ENCODE results near the gene RNF167. TPM values are rescaled to one million over a fixed set of nuclear protein-coding genes. Genes with fewer than 3 reads are reported as not detected.

RNF167 gene
- total RNA-seq, 1 donor from 2014 or later: 84.7 TPM

GRCh38 chr17:4934173-4934979 lies 5.7 kb upstream of the RNF167 start:
- no peak for DNase-seq (ENCODE audit: low spot score)
- intact Hi-C loops (cut with DNase I): no loop called here

- intact Hi-C loops (cut with DNase I): no loop called here
- no peak for DNase-seq (ENCODE audit: low spot score)
These were observed 4.4 kb upstream of the RNF167 start for GRCh38 chr17:4935650-4936049.

GRCh38 chr17:4936436-4936835 lies 3.6 kb upstream of the RNF167 start:
- intact Hi-C loops (cut with DNase I): no loop called here
- DNase-seq (ENCODE audit: low spot score): no peak

GRCh38 chr17:4937553-4937952 lies 2.5 kb upstream of the RNF167 start:
- intact Hi-C loops (cut with DNase I): no loop called here
- DNase-seq (ENCODE audit: low spot score): no peak

GRCh38 chr17:4938069-4938491 lies 2.0 kb upstream of the RNF167 start:
- intact Hi-C loops (cut with DNase I): no loop called here
- DNase-seq (ENCODE audit: low spot score): no peak

GRCh38 chr17:4938688-4939545 lies 1.2 kb upstream of the RNF167 start:
- intact Hi-C loops (cut with DNase I): no loop called here
- no peak for DNase-seq (ENCODE audit: low spot score)

- DNase-seq (ENCODE audit: low spot score): no peak
- intact Hi-C loops (cut with DNase I): no loop called here
These were observed 597 bp upstream of the RNF167 start for GRCh38 chr17:4939546-4939795.

- peak; percentile 85 for DNase-seq (ENCODE audit: low spot score)
- intact Hi-C loops (cut with DNase I): loop anchor here (1.0 to 5.0 kb wide), 4 partner anchors 8 to 56 kb away; partner anchors contain the start of genes INCA1, KIF1C, PFN1 and SPAG7
These were observed 669 bp downstream of the RNF167 start for GRCh38 chr17:4940555-4941318.

GRCh38 chr17:4941319-4941610 lies 1.2 kb downstream of the RNF167 start:
- no peak for DNase-seq (ENCODE audit: low spot score)
- intact Hi-C loops (cut with DNase I): loop anchor here (2.0 to 5.0 kb wide), 2 partner anchors 34 to 56 kb away; partner anchors contain the start of genes INCA1 and KIF1C

- intact Hi-C loops (cut with DNase I): loop anchor here (5.0 kb wide), 1 partner anchor 36 kb away; no protein-coding TSS in a partner anchor
- DNase-seq (ENCODE audit: low spot score): no peak
These were observed 2.9 kb downstream of the RNF167 start for GRCh38 chr17:4942760-4943508.

- intact Hi-C loops (cut with DNase I): loop anchor here (5.0 kb wide), 1 partner anchor 37 kb away; no protein-coding TSS in a partner anchor
- peak; percentile 86 for DNase-seq (ENCODE audit: low spot score)
These were observed 4.1 kb downstream of the RNF167 start for GRCh38 chr17:4944163-4944553.

- intact Hi-C loops (cut with DNase I): loop anchor here (5.0 kb wide), 1 partner anchor 37 kb away; no protein-coding TSS in a partner anchor
- no peak for DNase-seq (ENCODE audit: low spot score)
These were observed 4.6 kb downstream of the RNF167 start for GRCh38 chr17:4944554-4945175.

GRCh38 chr17:4945176-4945943 lies 5.3 kb downstream of the RNF167 start:
- intact Hi-C loops (cut with DNase I): no loop called here
- peak; percentile 93 for DNase-seq (ENCODE audit: low spot score)

- DNase-seq (ENCODE audit: low spot score): no peak
- intact Hi-C loops (cut with DNase I): no loop called here
These were observed 5.8 kb downstream of the RNF167 start for GRCh38 chr17:4945944-4946280.

GRCh38 chr17:4946312-4946976 lies 6.4 kb downstream of the RNF167 start:
- no peak for DNase-seq (ENCODE audit: low spot score)

GRCh38 chr17:4947010-4947410 lies 6.9 kb downstream of the RNF167 start:
- intact Hi-C loops (cut with DNase I): no loop called here
- no peak for DNase-seq (ENCODE audit: low spot score)

More at GRCh38 chr17:4946312-4946976, 6.4 kb downstream of the RNF167 start:
- intact Hi-C loops (cut with DNase I): no loop called here

- intact Hi-C loops (cut with DNase I): loop anchor here (1.0 to 2.0 kb wide), 2 partner anchors 7 to 51 kb away; partner anchors contain the start of genes RNF167 and SLC25A11
- DNase-seq (ENCODE audit: low spot score): no peak
These were observed 7.5 kb downstream of the RNF167 start for GRCh38 chr17:4947411-4948165.

Data from cardiac septum (tissue), 1 donor.